OCI-LY7 (cell line): ENCODE results near the gene C1GALT1. TPM values are rescaled to one million over a fixed set of nuclear protein-coding genes. Genes with fewer than 3 reads are reported as not detected.
A peak's percentile ranks its signal among the peaks of the same experiment; 100 is the strongest.

Experiments used
- BruUV-seq: library from RNA; stranded (reverse); fragments of 400-500 nt; replicated peaks from 2 replicates; lab custom pipeline; 2021; lab: Mats Ljungman, UMichigan
- CTCF ChIA-PET: fragments of 300-600 bp; sonication (Branson Sonifier 250); formaldehyde crosslinking; loops from one replicate; lab custom pipeline; 2022; ENCODE audit warnings: antibody characterized with exemption; ENCODE audit not compliant: unreplicated experiment; lab: Charles Lee
- POLR2A ChIA-PET: fragments of 300-600 bp; sonication (Branson Sonifier 250); formaldehyde crosslinking; loops from one replicate; lab custom pipeline; 2022; ENCODE audit warnings: antibody characterized with exemption; lab: Charles Lee
- DNase-seq: peaks from one replicate; pipeline ENCODE4 v3.0.0-alpha.2; 2015; ENCODE audit warnings: low spot score
- H2AFZ ChIP-seq: fragments of 200-600 bp; sonication (generic), shearing (Covaris generic); 2 replicates; pipeline ENCODE4 v1.6.1; 2014; ENCODE audit warnings: mild to moderate bottlenecking, antibody characterized with exemption, low read length, moderate library complexity
- H3K27ac ChIP-seq: fragments of 200-600 bp; sonication (generic); 2 replicates; pipeline ENCODE4 v1.5.1; 2014; ENCODE audit warnings: mixed run types, low read depth, mild to moderate bottlenecking, moderate library complexity, low read length, inconsistent platforms; ENCODE audit not compliant: poor library complexity, severe bottlenecking
- H3K36me3 ChIP-seq: fragments of 200-600 bp; sonication (generic); 2 replicates; pipeline ENCODE4 v1.6.1; 2014; ENCODE audit warnings: mild to moderate bottlenecking, antibody characterized with exemption, low read length, moderate library complexity, mixed read lengths; ENCODE audit not compliant: insufficient read depth
- H3K4me1 ChIP-seq: fragments of 200-600 bp; sonication (generic); 2 replicates; pipeline ENCODE4 v1.5.1; 2014; ENCODE audit warnings: mild to moderate bottlenecking, low read length; ENCODE audit not compliant: insufficient read depth, poor library complexity, severe bottlenecking
- H3K4me2 ChIP-seq: fragments of 200-600 bp; sonication (generic); 2 replicates; pipeline ENCODE4 v1.6.1; 2014; ENCODE audit warnings: mild to moderate bottlenecking, low read length
- H3K4me3 ChIP-seq: fragments of 200-600 bp; sonication (generic); 2 replicates; pipeline ENCODE4 v1.5.1; 2014; ENCODE audit warnings: mild to moderate bottlenecking, low read depth, low read length; ENCODE audit not compliant: poor library complexity, severe bottlenecking
- H3K79me2 ChIP-seq: fragments of 200-600 bp; sonication (generic); 2 replicates; pipeline ENCODE4 v1.6.1; 2016; ENCODE audit warnings: low read depth, mild to moderate bottlenecking, low read length, moderate library complexity, mixed read lengths; ENCODE audit not compliant: insufficient read depth
- H3K9me2 ChIP-seq: fragments of 200-600 bp; sonication (generic); 2 replicates; pipeline ENCODE4 v1.6.1; 2016; ENCODE audit warnings: mild to moderate bottlenecking, low read length, mixed read lengths; ENCODE audit not compliant: insufficient read depth
- H3K9me3 ChIP-seq: fragments of 200-600 bp; sonication (generic); 2 replicates; pipeline ENCODE4 v1.6.1; 2014; ENCODE audit warnings: mild to moderate bottlenecking, mixed run types, low read length, mixed read lengths
- H4K20me1 ChIP-seq: fragments of 200-600 bp; sonication (generic); 2 replicates; pipeline ENCODE4 v1.6.1; 2014; ENCODE audit warnings: mild to moderate bottlenecking, antibody characterized with exemption, low read length, moderate library complexity, mixed read lengths; ENCODE audit not compliant: insufficient read depth
- CTCF ChIP-seq: fragments of 200-600 bp; sonication (generic); conservative IDR thresholded peaks from 2 replicates; pipeline ENCODE4 v1.5.1; 2014; ENCODE audit warnings: mild to moderate bottlenecking, antibody characterized with exemption, low read length, moderate library complexity, mixed read lengths
- EZH2phosphoT487 ChIP-seq: fragments of 200-600 bp; sonication (generic); IDR thresholded peaks from 2 replicates; pipeline ENCODE4 v1.6.1; 2018; ENCODE audit warnings: low read depth, borderline replicate concordance, mild to moderate bottlenecking, mixed run types, antibody characterized with exemption, low read length, moderate library complexity, mixed read lengths
- intact Hi-C: fragments of 100-400 bp; cut with micrococcal nuclease; formaldehyde crosslinking; loops from one replicate; pipeline ENCODE4 v1.10.0; 2022; ENCODE audit not compliant: unreplicated experiment
- total RNA-seq, 2 experiments: library from RNA; depleted of rRNA in 1 of 2; stranded (reverse); fragments of >200 nt in 1 of 2; shearing (Covaris generic) in 1 of 2; gene quantifications; 2 replicates each; pipeline ENCODE4 v1.2.3, GENCODE V29; 2014 to 2022

The C1GALT1 gene
- total RNA-seq, 2 experiments from 2014 or later, result 18.9 to 31.6 TPM

DNA sequence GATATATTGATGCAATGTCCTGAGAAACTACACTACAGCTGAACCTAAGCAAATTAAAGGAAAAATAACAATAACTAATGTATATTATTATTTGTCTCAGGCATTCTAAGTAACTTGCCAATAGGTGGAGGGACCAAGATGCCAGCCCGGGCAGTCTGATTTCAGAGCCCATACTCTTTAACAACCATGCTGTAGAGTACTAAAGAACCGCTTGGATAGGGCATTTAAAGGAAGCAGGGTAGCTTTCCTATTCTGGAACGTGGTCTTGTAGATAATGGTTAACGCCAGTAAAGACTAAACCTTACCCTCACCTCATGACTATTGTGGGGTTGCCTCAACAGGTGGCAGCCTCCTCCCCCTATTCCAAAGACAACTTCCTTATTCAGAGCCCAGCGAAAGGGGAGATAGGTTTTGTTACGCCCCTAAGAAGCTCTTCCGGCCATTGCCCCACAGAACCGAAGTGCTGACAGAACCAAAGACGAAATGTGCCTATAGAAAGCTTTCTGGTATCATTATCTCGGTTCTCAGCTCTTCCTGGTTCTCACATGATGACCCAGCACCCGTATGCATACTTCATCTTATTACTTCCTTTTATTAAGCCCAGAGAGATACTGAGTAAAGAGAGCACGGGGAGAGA is 707 bp upstream of the C1GALT1 start:
- Histone ChIP-seq H3K79me2 (peaks cover 30% of the 10 kb centered on the region), H2AFZ (peak overlapping the region; percentile 91), H3K9me2 (no peaks in the 10 kb centered on the region), H3K4me1 (peaks cover 26% of the 10 kb centered on the region), H3K4me3 (peak overlapping the region; percentile 85), H3K4me2 (peak overlapping the region; percentile 96), H3K9me3 (no peaks in the 10 kb centered on the region), H4K20me1 (peaks cover 23% of the 10 kb centered on the region; the same call in 1 of the 2 replicates), H3K27ac (peak overlapping the region; percentile 94), H3K36me3 (peaks cover 15% of the 10 kb centered on the region)
- intact Hi-C loops, result loop anchor here (1.0 to 5.0 kb wide), 9 partner anchors 70 to 786 kb away; partner anchors contain the start of genes GLCCI1, MIOS and UMAD1
- DNase-seq, result peak; percentile 85
- ChIA-PET CTCF (interaction anchor here (1.2 kb wide), 1 partner anchor 235 kb away, joined by 3 read pairs; no protein-coding TSS in a partner anchor), POLR2A (interaction anchor here (0.6 to 2.1 kb wide), 21 partner anchors 9 to 473 kb away, joined by 3 to 12 read pairs (median 3); partner anchors contain the start of gene UMAD1)
- BruUV-seq, result TSS peak; percentile 97
- no peak for TF ChIP-seq EZH2phosphoT487
- peak; percentile 68 for TF ChIP-seq CTCF

DNA sequence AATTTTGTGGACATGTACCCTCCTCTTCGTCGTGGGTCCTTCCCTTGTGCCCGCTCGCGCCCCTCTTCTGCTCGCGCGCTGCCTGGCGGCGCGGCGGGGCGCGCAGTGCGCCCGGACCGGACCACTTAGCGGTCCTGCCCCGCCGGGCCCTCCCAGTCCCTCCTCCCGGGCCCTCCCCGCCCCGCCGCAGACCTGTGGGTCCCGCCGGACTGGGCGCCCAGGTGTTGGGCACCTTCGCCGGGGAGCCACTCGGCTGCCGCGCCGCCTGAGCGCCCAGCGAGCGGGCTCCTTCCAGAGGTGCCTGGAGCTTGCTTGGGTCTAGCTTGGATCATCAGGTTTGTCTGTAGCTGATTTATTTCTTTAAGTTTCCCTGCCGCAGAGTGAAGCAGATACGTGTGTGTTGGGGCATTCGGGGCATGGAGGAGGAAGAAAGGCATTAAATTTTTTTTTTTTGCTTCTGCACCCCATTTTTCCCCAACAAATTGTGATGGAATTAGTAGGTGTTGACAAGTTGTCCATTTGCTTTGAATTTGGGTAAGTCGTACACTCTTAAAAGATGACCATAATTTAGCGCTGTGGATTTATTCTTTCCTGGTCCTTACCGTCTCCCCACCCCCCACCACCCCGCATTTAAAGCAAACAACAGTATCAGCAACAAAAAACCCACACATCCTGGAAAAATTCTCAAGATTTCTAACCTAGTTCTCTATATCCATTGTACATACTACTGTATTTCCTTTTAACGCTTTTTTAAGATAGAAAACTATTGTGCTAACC is 905 bp downstream of the C1GALT1 start:
- ChIA-PET POLR2A (interaction anchor here (0.5 to 1.1 kb wide), 5 partner anchors 19 to 1562 kb away, joined by 3 to 4 read pairs (median 3); no protein-coding TSS in a partner anchor), CTCF (interaction anchor here (0.6 kb wide), 1 partner anchor 458 kb away, joined by 3 read pairs; the partner anchor contains the start of gene UMAD1)
- H3K9me2 ChIP-seq, result no peaks in the 10 kb centered on the region
- H3K36me3 ChIP-seq, result peaks cover 15% of the 10 kb centered on the region
- peak overlapping the region; percentile 85 for H3K4me3 ChIP-seq
- H4K20me1 ChIP-seq, result peaks cover 23% of the 10 kb centered on the region; the same call in 1 of the 2 replicates
- intact Hi-C loops, result loop anchor here (2.0 to 5.0 kb wide), 8 partner anchors 76 to 784 kb away; partner anchors contain the start of genes GLCCI1, MIOS and UMAD1
- peak overlapping the region; percentile 72 for H2AFZ ChIP-seq
- H3K27ac ChIP-seq, result peak overlapping the region; percentile 94
- peaks cover 46% of the 10 kb centered on the region for H3K79me2 ChIP-seq
- no peak for TF ChIP-seq EZH2phosphoT487
- TF ChIP-seq CTCF, result no peak
- H3K4me1 ChIP-seq, result peaks cover 26% of the 10 kb centered on the region
- BruUV-seq, result TSS peak; percentile 74
- peak overlapping the region; percentile 92 for H3K4me2 ChIP-seq
- H3K9me3 ChIP-seq, result no peaks in the 10 kb centered on the region
- peak; percentile 72 for DNase-seq
